Neural cell (in vitro differentiated cells): ENCODE measurements around the gene SETX. TPM values are rescaled to one million over a fixed set of nuclear protein-coding genes. Genes with fewer than 3 reads are reported as not detected.

Experiments used
- H2AFZ ChIP-seq: fragments of 200-600, 300-800 bp; sonication (generic), shearing (Covaris generic); 2 replicates; pipeline ENCODE4 v1.6.0; 2014; ENCODE audit warnings: low read depth, mild to moderate bottlenecking, antibody characterized with exemption, low read length, moderate library complexity
- H3F3A ChIP-seq: fragments of 200-600 bp; shearing (Covaris generic); 2 replicates; pipeline ENCODE4 v1.6.1; 2016; ENCODE audit warnings: mild to moderate bottlenecking, moderate library complexity, mixed read lengths, antibody characterized with exemption, low read length; ENCODE audit not compliant: insufficient read depth, poor library complexity, severe bottlenecking
- H3K27ac ChIP-seq: fragments of 200-600, 300-800 bp; sonication (generic), shearing (Covaris generic); 2 replicates; pipeline ENCODE4 v1.5.1; 2014; ENCODE audit warnings: mild to moderate bottlenecking, low read length, moderate library complexity
- H3K27me3 ChIP-seq: fragments of 300-800, 200-600 bp; sonication (generic), shearing (Covaris generic); 2 replicates; pipeline ENCODE4 v1.6.0; 2014; ENCODE audit warnings: mild to moderate bottlenecking, low read depth, low read length, moderate library complexity; ENCODE audit not compliant: insufficient read depth
- H3K36me3 ChIP-seq: fragments of 300-800, 200-600 bp; sonication (generic), shearing (Covaris generic); 2 replicates; pipeline ENCODE4 v1.5.1; 2014; ENCODE audit warnings: mild to moderate bottlenecking, antibody characterized with exemption, low read length, moderate library complexity; ENCODE audit not compliant: insufficient read depth
- H3K4me2 ChIP-seq: fragments of 300-800, 200-600 bp; sonication (generic), shearing (Covaris generic); 2 replicates; pipeline ENCODE4 v1.6.0; 2014; ENCODE audit warnings: mild to moderate bottlenecking, low read length
- H3K4me3 ChIP-seq: fragments of 300-800, 200-600 bp; sonication (generic), shearing (Covaris generic); 2 replicates; pipeline ENCODE4 v1.5.1; 2014; ENCODE audit warnings: mild to moderate bottlenecking, low read length, moderate library complexity
- H3K79me2 ChIP-seq: fragments of 200-600 bp; shearing (Covaris generic); replicated peaks from 2 replicates; pipeline ENCODE4 v1.6.0; 2014; ENCODE audit warnings: mild to moderate bottlenecking, low read length, moderate library complexity; ENCODE audit not compliant: insufficient read depth
- H3K9ac ChIP-seq: fragments of 300-800, 200-600 bp; sonication (generic), shearing (Covaris generic); 2 replicates; pipeline ENCODE4 v1.6.1; 2016; ENCODE audit warnings: mild to moderate bottlenecking, low read length, mixed read lengths
- H3K9me2 ChIP-seq: fragments of 200-600 bp; shearing (Covaris generic); 2 replicates; pipeline ENCODE4 v1.6.1; 2016; ENCODE audit warnings: mild to moderate bottlenecking, low read length, mixed read lengths; ENCODE audit not compliant: insufficient read depth
- H3K9me3 ChIP-seq: fragments of 200-600, 300-800 bp; sonication (generic), shearing (Covaris generic); 2 replicates; pipeline ENCODE4 v1.6.1; 2016; ENCODE audit warnings: mild to moderate bottlenecking, mixed run types, low read length, moderate library complexity, mixed read lengths
- H4K20me1 ChIP-seq: fragments of 200-600 bp; shearing (Covaris generic); 2 replicates; pipeline ENCODE4 v1.6.1; 2016; ENCODE audit warnings: mild to moderate bottlenecking, mixed run types; ENCODE audit not compliant: insufficient read depth
- CTCF ChIP-seq: fragments of 450-650 bp; IDR thresholded peaks from 2 replicates; pipeline ENCODE4 v1.5.1; 2014; ENCODE audit warnings: antibody characterized with exemption, mild to moderate bottlenecking, moderate library complexity; ENCODE audit not compliant: poor library complexity, severe bottlenecking
- EP300 ChIP-seq: fragments of 450-650 bp; conservative IDR thresholded peaks from 2 replicates; pipeline ENCODE4 v1.6.1; 2014; ENCODE audit warnings: antibody characterized with exemption, mild to moderate bottlenecking, moderate library complexity; ENCODE audit not compliant: poor library complexity, severe bottlenecking
- EZH2 ChIP-seq: fragments of 200-600, 300-800 bp; shearing (Covaris generic), sonication (generic); IDR thresholded peaks from 2 replicates; pipeline ENCODE4 v1.6.1; 2014; ENCODE audit warnings: antibody characterized with exemption, low read length, borderline replicate concordance, mild to moderate bottlenecking; ENCODE audit not compliant: insufficient read depth, poor library complexity, severe bottlenecking
- MXI1 ChIP-seq: fragments of 450-650 bp; conservative IDR thresholded peaks from 2 replicates; pipeline ENCODE4 v1.6.1; 2014; ENCODE audit warnings: antibody characterized with exemption, mild to moderate bottlenecking; ENCODE audit not compliant: poor library complexity, severe bottlenecking
- POLR2AphosphoS5 ChIP-seq: IDR thresholded peaks from 2 replicates; pipeline ENCODE4 v1.6.1; 2012
- RAD21 ChIP-seq: fragments of 450-650 bp; conservative IDR thresholded peaks from 2 replicates; pipeline ENCODE4 v1.6.1; 2014; ENCODE audit warnings: antibody characterized with exemption, mild to moderate bottlenecking, moderate library complexity
- REST ChIP-seq: IDR thresholded peaks from 2 replicates; pipeline ENCODE4 v1.6.1; 2012; ENCODE audit warnings: borderline replicate concordance
- SMC3 ChIP-seq: fragments of 450-650 bp; conservative IDR thresholded peaks from 2 replicates; pipeline ENCODE4 v1.6.1; 2014; ENCODE audit warnings: antibody characterized with exemption, mild to moderate bottlenecking, moderate library complexity; ENCODE audit not compliant: poor library complexity
- TAF1 ChIP-seq: IDR thresholded peaks from 2 replicates; pipeline ENCODE4 v1.6.1; 2012; ENCODE audit warnings: low read depth
- polyA plus RNA-seq: library from polyadenylated mRNA; depleted of rRNA; stranded (reverse); fragments of >200 nt; gene quantifications from 2 replicates; pipeline ENCODE4 v1.2.3, GENCODE V29; 2014

Gene SETX
- polyA plus RNA-seq, 1 donor from 2014 or later: 32.0 TPM

DNA sequence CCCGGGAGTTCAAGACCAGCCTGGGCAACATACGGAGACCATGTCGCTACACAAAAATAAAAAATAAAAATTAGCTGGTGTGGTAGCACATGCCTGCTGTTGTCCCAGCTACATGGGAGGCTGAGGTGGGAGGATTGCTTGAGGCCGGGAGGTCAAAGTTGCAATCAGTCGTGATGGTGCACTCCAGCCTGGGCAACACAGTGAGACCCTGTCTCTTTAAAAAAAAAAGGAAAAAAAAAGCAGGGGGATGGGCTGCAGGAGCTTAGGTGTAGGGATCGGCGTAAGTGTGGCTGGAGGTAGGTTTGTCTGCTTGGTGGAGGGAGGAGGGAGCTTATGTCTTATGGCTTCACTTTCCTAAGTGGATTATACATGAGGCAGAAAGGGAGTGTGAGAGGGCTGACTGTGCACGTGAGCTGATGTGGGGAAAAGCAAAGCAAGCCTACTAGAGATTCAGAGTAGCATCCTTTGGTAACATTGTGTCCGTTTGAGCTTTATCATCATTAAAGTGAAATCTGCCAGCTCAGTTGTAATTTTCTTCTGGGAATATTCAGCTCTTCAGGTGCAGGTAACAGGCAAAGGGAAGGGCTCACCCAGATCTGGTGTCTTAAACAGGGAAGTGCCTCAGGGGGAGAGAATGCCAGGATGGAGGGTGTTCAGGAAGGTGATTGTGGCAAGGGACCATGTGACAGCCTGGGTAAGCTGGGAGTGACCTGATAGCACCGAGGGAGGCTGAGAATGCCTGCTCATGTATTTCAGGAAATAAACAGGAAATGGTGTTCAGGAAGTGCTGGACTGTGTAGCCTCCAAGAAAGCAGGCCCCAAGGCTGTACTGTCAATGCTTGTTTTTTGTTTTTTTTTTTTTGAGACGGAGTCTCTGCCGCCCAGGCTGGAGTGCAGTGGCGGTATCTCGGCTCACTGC is 17.6 kb upstream of the SETX start:
- no peaks in the 10 kb centered on the region for H3K27me3 ChIP-seq
- H3F3A ChIP-seq: no peaks in the 10 kb centered on the region
- no peaks in the 10 kb centered on the region for H4K20me1 ChIP-seq
- no peaks in the 10 kb centered on the region for H3K9me2 ChIP-seq
- H3K27ac ChIP-seq: no peak overlapping the region
- H3K9ac ChIP-seq: no peak overlapping the region
- TF ChIP-seq TAF1: no peak
- TF ChIP-seq SMC3: no peak
- TF ChIP-seq REST: no peak
- TF ChIP-seq MXI1: no peak
- no peak for TF ChIP-seq POLR2AphosphoS5
- no peak for TF ChIP-seq CTCF
- TF ChIP-seq EP300: no peak
- no peak for TF ChIP-seq EZH2
- TF ChIP-seq RAD21: no peak
- H3K4me2 ChIP-seq: no peak overlapping the region
- H3K36me3 ChIP-seq: no peaks in the 10 kb centered on the region
- no peak overlapping the region for H2AFZ ChIP-seq
- H3K9me3 ChIP-seq: no peaks in the 10 kb centered on the region
- H3K4me3 ChIP-seq: no peak overlapping the region
- H3K79me2 ChIP-seq: no peaks in the 10 kb centered on the region

DNA sequence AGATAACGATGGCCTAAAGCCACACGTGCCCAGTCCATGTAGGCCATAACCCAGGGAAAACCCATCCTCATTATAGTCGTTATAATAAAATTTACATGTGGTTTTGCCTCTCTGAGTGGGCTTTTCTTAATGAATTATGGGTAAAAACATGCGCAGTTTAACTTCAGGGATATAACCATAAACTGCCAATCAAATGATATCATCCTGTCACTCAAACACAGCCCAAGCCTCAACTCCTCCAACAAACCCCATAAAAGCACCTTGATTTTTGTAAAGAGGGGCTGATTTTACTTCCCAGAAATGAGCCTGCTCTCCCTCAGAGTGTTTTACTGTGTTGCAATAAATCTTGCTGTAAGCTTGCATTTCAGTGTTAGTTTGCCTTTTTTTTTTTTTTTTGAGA is 15.8 kb upstream of the SETX start:
- no peak for TF ChIP-seq REST
- no peak for TF ChIP-seq POLR2AphosphoS5
- no peak for TF ChIP-seq RAD21
- TF ChIP-seq CTCF: no peak
- TF ChIP-seq TAF1: no peak
- TF ChIP-seq SMC3: no peak
- TF ChIP-seq EZH2: no peak
- H3K4me3 ChIP-seq: no peak overlapping the region
- no peaks in the 10 kb centered on the region for H3K9me3 ChIP-seq
- H4K20me1 ChIP-seq: no peaks in the 10 kb centered on the region
- H3K27me3 ChIP-seq: no peaks in the 10 kb centered on the region
- no peak overlapping the region for H3K9ac ChIP-seq
- H2AFZ ChIP-seq: no peak overlapping the region
- no peak overlapping the region for H3K27ac ChIP-seq
- no peaks in the 10 kb centered on the region for H3K79me2 ChIP-seq
- no peaks in the 10 kb centered on the region for H3K36me3 ChIP-seq
- H3F3A ChIP-seq: no peaks in the 10 kb centered on the region
- no peak overlapping the region for H3K4me2 ChIP-seq
- no peaks in the 10 kb centered on the region for H3K9me2 ChIP-seq
